Smooth muscle cell (in vitro differentiated cells): ENCODE measurements around the gene OR8D4. TPM values are rescaled to one million over a fixed set of nuclear protein-coding genes. Genes with fewer than 3 reads are reported as not detected.

ENCODE experiments used
- polyA plus RNA-seq: library from polyadenylated mRNA; unstranded; fragments of >200 nt; fragmentation: Nextera tagmentation; extraction: Ambion mirVana; gene quantifications from 2 replicates; pipeline ENCODE4 v1.2.1, GENCODE V29; 2016
- total RNA-seq: library from RNA; depleted of rRNA; stranded (reverse); fragments of >200 nt; gene quantifications from 2 replicates; pipeline ENCODE4 v1.2.3, GENCODE V29; 2014

The OR8D4 gene
- total and polyA plus RNA-seq, 2 experiments from 2014 or later, result not detected

Other genes starting within 250 kb of the OR8D4 start
- under 0.01 TPM in 2 replicates for gene SCN3B, start 247.5 kb upstream of the OR8D4 start, total RNA-seq
- gene SCN3B, start 247.5 kb upstream of the OR8D4 start, polyA plus RNA-seq, result 0.23 and 0.46 TPM in 2 replicates
- gene ZNF202, start 160.5 kb upstream of the OR8D4 start, total RNA-seq, result 3.6 and 6.3 TPM in 2 replicates
- 6.1 and 6.2 TPM in 2 replicates for gene ZNF202, start 160.5 kb upstream of the OR8D4 start, polyA plus RNA-seq
- gene OR6X1, start 147.6 kb upstream of the OR8D4 start, total RNA-seq, result not detected in 2 replicates
- gene OR6X1, start 147.6 kb upstream of the OR8D4 start, polyA plus RNA-seq, result not detected in 2 replicates
- not detected in 2 replicates for gene OR6M1, start 95.8 kb upstream of the OR8D4 start, total RNA-seq
- not detected in 2 replicates for gene OR6M1, start 95.8 kb upstream of the OR8D4 start, polyA plus RNA-seq
- not detected in 2 replicates for gene TMEM225, start 16.5 kb upstream of the OR8D4 start, total RNA-seq
- gene TMEM225, start 16.5 kb upstream of the OR8D4 start, polyA plus RNA-seq, result not detected in 2 replicates
- gene OR4D5, start 37.5 kb downstream of the OR8D4 start, total RNA-seq, result not detected in 2 replicates
- gene OR4D5, start 37.5 kb downstream of the OR8D4 start, polyA plus RNA-seq, result not detected in 2 replicates
- gene OR6T1, start 41.7 kb downstream of the OR8D4 start, total RNA-seq, result not detected in 2 replicates
- gene OR6T1, start 41.7 kb downstream of the OR8D4 start, polyA plus RNA-seq, result not detected in 2 replicates
- gene OR10S1, start 75.6 kb downstream of the OR8D4 start, total RNA-seq, result not detected in 2 replicates
- not detected in 2 replicates for gene OR10S1, start 75.6 kb downstream of the OR8D4 start, polyA plus RNA-seq
- not detected in 2 replicates for gene OR10G6, start 93.0 kb downstream of the OR8D4 start, total RNA-seq
- gene OR10G6, start 93.0 kb downstream of the OR8D4 start, polyA plus RNA-seq, result not detected in 2 replicates
- not detected in 2 replicates for gene OR10G4, start 110.8 kb downstream of the OR8D4 start, total RNA-seq
- not detected in 2 replicates for gene OR10G4, start 110.8 kb downstream of the OR8D4 start, polyA plus RNA-seq
- not detected in 2 replicates for gene OR10G9, start 120.8 kb downstream of the OR8D4 start, total RNA-seq
- gene OR10G9, start 120.8 kb downstream of the OR8D4 start, polyA plus RNA-seq, result not detected in 2 replicates
- not detected in 2 replicates for gene OR10G8, start 124.6 kb downstream of the OR8D4 start, total RNA-seq
- not detected in 2 replicates for gene OR10G8, start 124.6 kb downstream of the OR8D4 start, polyA plus RNA-seq
- not detected in 2 replicates for gene OR10G7, start 139.2 kb downstream of the OR8D4 start, total RNA-seq
- not detected in 2 replicates for gene OR10G7, start 139.2 kb downstream of the OR8D4 start, polyA plus RNA-seq
- gene VWA5A, start 213.3 kb downstream of the OR8D4 start, total RNA-seq, result 10.1 and 11.5 TPM in 2 replicates
- 12.3 and 16.0 TPM in 2 replicates for gene VWA5A, start 213.3 kb downstream of the OR8D4 start, polyA plus RNA-seq